ENCODE measurements around the gene HSPBP1.

- TF ChIP-seq POLR2AphosphoS5 (IDR thresholded peaks at IDR 0.05; ENCODE audit: low read depth): no peak
- no peak for TF ChIP-seq SPI1 (IDR thresholded peaks at IDR 0.05; ENCODE audit: borderline replicate concordance, low read depth)
- TF ChIP-seq REST (IDR thresholded peaks at IDR 0.05; ENCODE audit: insufficient replicate concordance, low read depth): no peak
- TF ChIP-seq CTCF (IDR thresholded peaks at IDR 0.05; ENCODE audit: insufficient read depth, low read length): no peak
These were observed 50.1 kb downstream of the HSPBP1 start for GRCh38 chr19:55229789-55230182.

All from HL-60 (cell line).